Fibroblast of lung (primary cell): ENCODE measurements around the gene ARHGEF12. TPM values are rescaled to one million over a fixed set of nuclear protein-coding genes. Genes with fewer than 3 reads are reported as not detected.

Source experiments
- DNase-seq, 2 donors: peaks; one replicate each; pipeline versions ENCODE4 v3.0.0 to v3.0.0-alpha.2; 2010; ENCODE audit warnings: low read depth in 2 of 2
- H2AFZ ChIP-seq: 2 replicates; pipeline ENCODE4 v1.5.1; 2012; ENCODE audit warnings: low read length, control low read depth, inconsistent platforms
- H3K27ac ChIP-seq: 2 replicates; pipeline ENCODE4 v1.5.1; 2011; ENCODE audit warnings: low read length, control low read depth; ENCODE audit not compliant: insufficient read depth
- H3K27me3 ChIP-seq: 2 replicates; pipeline ENCODE4 v1.5.1; 2011; ENCODE audit warnings: mild to moderate bottlenecking, low read length; ENCODE audit not compliant: control insufficient read depth, insufficient read depth
- H3K36me3 ChIP-seq: 2 replicates; pipeline ENCODE4 v1.5.1; 2011; ENCODE audit warnings: low read length; ENCODE audit not compliant: control insufficient read depth, insufficient read depth
- H3K4me1 ChIP-seq: 2 replicates; pipeline ENCODE4 v1.5.1; 2011; ENCODE audit warnings: low read length; ENCODE audit not compliant: control insufficient read depth, insufficient read depth; ENCODE audit errors: extremely low read depth
- H3K4me2 ChIP-seq: 2 replicates; pipeline ENCODE4 v1.5.1; 2011; ENCODE audit warnings: low read length, control low read depth; ENCODE audit not compliant: insufficient read depth; ENCODE audit errors: extremely low read depth
- H3K4me3 ChIP-seq, 4 experiments: fragments of 200-600 bp in 1 of 4; sonication (generic) in 1 of 4; replicated peaks in 1 of 4; 2 replicates each; pipeline ENCODE4 v1.5.1; 2011 to 2016; ENCODE audit warnings: low read length in 4 of 4, low read depth in 3 of 4, mild to moderate bottlenecking in 3 of 4, control low read depth in 2 of 4, inconsistent platforms in 1 of 4, mixed read lengths in 1 of 4; ENCODE audit not compliant: insufficient read depth in 1 of 4; ENCODE audit errors: control extremely low read depth in 1 of 4
- H3K79me2 ChIP-seq: 2 replicates; pipeline ENCODE4 v1.5.1; 2012; ENCODE audit warnings: mild to moderate bottlenecking, low read length, inconsistent platforms; ENCODE audit not compliant: control insufficient read depth, insufficient read depth
- H3K9ac ChIP-seq: 2 replicates; pipeline ENCODE4 v1.5.1; 2011; ENCODE audit warnings: mild to moderate bottlenecking, low read length, control low read depth; ENCODE audit not compliant: insufficient read depth
- H3K9me3 ChIP-seq: 2 replicates; pipeline ENCODE4 v1.5.1; 2012; ENCODE audit warnings: low read depth, low read length; ENCODE audit not compliant: control insufficient read depth, insufficient read depth
- H4K20me1 ChIP-seq: 2 replicates; pipeline ENCODE4 v1.5.1; 2011; ENCODE audit warnings: low read length; ENCODE audit not compliant: control insufficient read depth, insufficient read depth; ENCODE audit errors: extremely low read depth
- EZH2 ChIP-seq: IDR thresholded peaks from 2 replicates; pipeline ENCODE4 v1.5.1; 2012; ENCODE audit warnings: low read length, control low read depth, mild to moderate bottlenecking; ENCODE audit errors: missing control alignments
- polyA plus RNA-seq, 2 donors: library from polyadenylated mRNA; depleted of rRNA in 1 of 2; stranded (reverse) in 1 of 2; unstranded in 1 of 2; fragments of >200 nt; gene quantifications; 2 replicates each; pipeline ENCODE4 v1.2.1, GENCODE V29; 2011 to 2012; ENCODE audit warnings: missing spikeins in 1 of 2
- total RNA-seq: library from RNA; depleted of rRNA; stranded (reverse); fragments of >200 nt; gene quantifications from 2 replicates; pipeline ENCODE4 v1.2.1, GENCODE V29; 2014
- TF ChIP-seq, protein P1 (sequence below), 2 donors: IDR thresholded peaks in 1 of 2; conservative IDR thresholded peaks in 1 of 2; 1 replicate in 1 of 2; 2 replicates in 1 of 2; pipeline ENCODE4 v1.5.1; 2011 to 2012; ENCODE audit warnings: low read length in 2 of 2, control low read depth in 1 of 2, inconsistent platforms in 1 of 2, low read depth in 1 of 2, mild to moderate bottlenecking in 1 of 2

ARHGEF12 gene
- total and polyA plus RNA-seq, 2 donors (not counting 1 experiment from before 2014, with no cell fraction given): 63.1 to 141 TPM

DNA sequence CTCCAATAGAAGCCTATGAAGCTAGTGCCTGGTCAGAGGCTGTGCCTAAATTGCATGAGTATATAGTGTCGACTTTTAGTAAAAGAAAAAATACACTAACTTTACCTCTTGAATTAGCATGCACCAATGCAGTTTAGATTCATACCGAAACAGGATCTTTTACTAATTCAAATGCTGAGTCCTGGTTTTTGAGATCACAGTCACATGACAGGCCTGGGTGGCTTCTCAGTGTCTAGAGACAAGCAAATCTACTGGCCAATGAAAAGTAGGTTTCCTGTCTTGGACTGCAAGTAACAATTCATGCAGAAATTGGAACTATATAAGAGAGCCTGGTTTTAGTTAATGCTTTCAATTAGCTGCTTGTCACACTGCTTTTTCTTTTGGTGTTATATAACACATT lies 7.2 kb downstream of the ARHGEF12 start:
- H2AFZ ChIP-seq: no peak overlapping the region
- no peaks in the 10 kb centered on the region for H3K27me3 ChIP-seq
- H3K4me1 ChIP-seq: peaks cover 14% of the 10 kb centered on the region
- no peak for DNase-seq
- peaks cover 97% of the 10 kb centered on the region for H3K79me2 ChIP-seq
- H3K9me3 ChIP-seq: no peaks in the 10 kb centered on the region
- no peak overlapping the region for H3K27ac ChIP-seq
- H3K36me3 ChIP-seq: no peaks in the 10 kb centered on the region
- H3K4me3 ChIP-seq: no peak overlapping the region
- H3K9ac ChIP-seq: no peak overlapping the region
- TF ChIP-seq EZH2: no peak
- TF ChIP-seq, protein P1, sequence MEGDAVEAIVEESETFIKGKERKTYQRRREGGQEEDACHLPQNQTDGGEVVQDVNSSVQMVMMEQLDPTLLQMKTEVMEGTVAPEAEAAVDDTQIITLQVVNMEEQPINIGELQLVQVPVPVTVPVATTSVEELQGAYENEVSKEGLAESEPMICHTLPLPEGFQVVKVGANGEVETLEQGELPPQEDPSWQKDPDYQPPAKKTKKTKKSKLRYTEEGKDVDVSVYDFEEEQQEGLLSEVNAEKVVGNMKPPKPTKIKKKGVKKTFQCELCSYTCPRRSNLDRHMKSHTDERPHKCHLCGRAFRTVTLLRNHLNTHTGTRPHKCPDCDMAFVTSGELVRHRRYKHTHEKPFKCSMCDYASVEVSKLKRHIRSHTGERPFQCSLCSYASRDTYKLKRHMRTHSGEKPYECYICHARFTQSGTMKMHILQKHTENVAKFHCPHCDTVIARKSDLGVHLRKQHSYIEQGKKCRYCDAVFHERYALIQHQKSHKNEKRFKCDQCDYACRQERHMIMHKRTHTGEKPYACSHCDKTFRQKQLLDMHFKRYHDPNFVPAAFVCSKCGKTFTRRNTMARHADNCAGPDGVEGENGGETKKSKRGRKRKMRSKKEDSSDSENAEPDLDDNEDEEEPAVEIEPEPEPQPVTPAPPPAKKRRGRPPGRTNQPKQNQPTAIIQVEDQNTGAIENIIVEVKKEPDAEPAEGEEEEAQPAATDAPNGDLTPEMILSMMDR (conservative IDR thresholded peaks at IDR 0.05 in 1 of 2, IDR thresholded peaks at IDR 0.05 in 1 of 2; ENCODE audit: low read depth in 1 of 2, low read length in 2 of 2): no peak
- no peak overlapping the region for H3K4me2 ChIP-seq
- H4K20me1 ChIP-seq: peaks cover 7% of the 10 kb centered on the region

DNA sequence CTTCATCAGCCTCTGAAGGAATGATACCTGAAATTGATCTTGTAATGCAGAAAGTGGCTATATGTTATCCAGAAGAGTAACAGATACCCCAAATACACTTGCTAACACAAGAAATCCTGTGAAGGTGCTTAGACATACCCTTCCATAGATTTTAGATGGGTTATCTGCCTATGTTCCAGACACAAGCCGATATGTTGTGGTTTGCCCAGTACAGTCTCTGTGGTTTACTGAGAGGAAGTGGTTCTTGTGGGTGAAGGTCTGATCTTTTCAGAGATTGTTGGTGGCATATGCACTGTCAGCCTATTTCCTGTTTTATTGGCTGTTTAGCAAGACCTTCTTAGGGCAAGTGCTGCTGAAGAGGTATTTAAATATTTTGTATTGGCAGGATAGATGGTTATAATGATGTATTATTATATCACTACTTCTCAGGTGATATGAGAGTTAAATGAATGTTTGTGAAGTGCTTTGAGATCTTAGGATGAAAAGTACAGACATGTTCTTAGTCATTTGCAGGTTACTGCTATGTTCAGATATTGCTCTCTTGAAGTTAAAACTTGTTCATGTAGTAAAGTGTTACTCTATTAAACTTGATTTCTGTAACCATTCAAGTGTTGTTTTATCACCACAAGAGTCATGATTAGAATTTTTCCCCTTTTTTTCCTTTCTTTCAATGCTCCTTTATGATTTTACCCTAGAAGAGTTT lies 8.2 kb downstream of the ARHGEF12 start:
- Histone ChIP-seq H3K4me1 (peaks cover 15% of the 10 kb centered on the region), H3K4me2 (no peak overlapping the region), H3K79me2 (peaks cover 96% of the 10 kb centered on the region), H3K36me3 (no peaks in the 10 kb centered on the region), H3K9me3 (no peaks in the 10 kb centered on the region), H3K9ac (no peak overlapping the region), H3K27ac (no peak overlapping the region), H3K27me3 (no peaks in the 10 kb centered on the region), H4K20me1 (peaks cover 7% of the 10 kb centered on the region), H3K4me3 (no peak overlapping the region), H2AFZ (no peak overlapping the region)
- TF ChIP-seq EZH2: no peak
- TF ChIP-seq, protein P1 (conservative IDR thresholded peaks at IDR 0.05 in 1 of 2, IDR thresholded peaks at IDR 0.05 in 1 of 2; ENCODE audit: low read depth in 1 of 2, low read length in 2 of 2): no peak
- peak; percentile 52 to 72 for DNase-seq

DNA sequence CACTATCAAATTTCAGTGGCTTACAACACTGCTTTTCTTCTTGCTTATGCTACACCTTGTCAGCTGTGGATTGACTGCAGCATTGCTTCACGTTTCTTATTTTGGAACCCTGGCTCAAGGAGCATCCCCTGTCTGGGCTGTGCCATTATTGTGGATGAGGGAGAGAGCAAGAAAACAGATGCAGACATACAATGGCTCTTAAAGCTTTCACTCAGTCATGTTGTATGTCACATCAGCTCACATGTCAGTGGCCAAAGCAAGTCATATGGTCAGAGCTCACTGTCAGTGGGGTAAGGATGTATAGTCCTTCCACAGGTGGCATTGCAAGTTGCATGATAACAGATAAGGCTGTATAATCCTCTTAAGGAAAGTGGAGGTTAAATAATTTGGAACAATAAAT lies 10.0 kb downstream of the ARHGEF12 start:
- Histone ChIP-seq H3K27ac (no peak overlapping the region), H3K9ac (no peak overlapping the region), H3K4me3 (no peak overlapping the region), H3K9me3 (no peaks in the 10 kb centered on the region), H2AFZ (no peak overlapping the region), H3K27me3 (no peaks in the 10 kb centered on the region), H4K20me1 (peaks cover 4% of the 10 kb centered on the region), H3K36me3 (no peaks in the 10 kb centered on the region), H3K4me2 (peak overlapping the region; percentile 52), H3K4me1 (peaks cover 15% of the 10 kb centered on the region), H3K79me2 (peaks cover 95% of the 10 kb centered on the region)
- no peak for DNase-seq
- TF ChIP-seq, protein P1 (conservative IDR thresholded peaks at IDR 0.05 in 1 of 2, IDR thresholded peaks at IDR 0.05 in 1 of 2; ENCODE audit: low read depth in 1 of 2, low read length in 2 of 2): no peak
- no peak for TF ChIP-seq EZH2
